ENCODE results near the gene PERCC1.

Gene PERCC1

GRCh38 chr16:1459967-1460366 lies 29.1 kb downstream of the PERCC1 start:
- no peak for DNase-seq (ENCODE audit: low read depth in 2 of 2)
- H3K4me3 ChIP-seq (replicated peaks in 1 of 2; ENCODE audit: low read depth in 2 of 2, low read length in 2 of 2): no peak overlapping the region
- TF ChIP-seq CTCF (IDR thresholded peaks at IDR 0.05; ENCODE audit: low read depth, low read length): no peak

GRCh38 chr16:1460602-1461138 lies 29.8 kb downstream of the PERCC1 start:
- no peak for TF ChIP-seq CTCF (IDR thresholded peaks at IDR 0.05; ENCODE audit: low read depth, low read length)

GRCh38 chr16:1461146-1461545 lies 30.3 kb downstream of the PERCC1 start:
- DNase-seq (ENCODE audit: low read depth in 2 of 2): no peak
- H3K4me3 ChIP-seq (replicated peaks in 1 of 2; ENCODE audit: low read depth in 2 of 2, low read length in 2 of 2): no peak overlapping the region
- no peak for TF ChIP-seq CTCF (IDR thresholded peaks at IDR 0.05; ENCODE audit: low read depth, low read length)

More at GRCh38 chr16:1460602-1461138, 29.8 kb downstream of the PERCC1 start:
- H3K4me3 ChIP-seq (replicated peaks in 1 of 2; ENCODE audit: low read depth in 2 of 2, low read length in 2 of 2): no peak overlapping the region
- no peak for DNase-seq (ENCODE audit: low read depth in 2 of 2)

- H3K4me3 ChIP-seq (replicated peaks in 1 of 2; ENCODE audit: low read depth in 2 of 2, low read length in 2 of 2): no peak overlapping the region
- DNase-seq (ENCODE audit: low read depth in 2 of 2): no peak
- TF ChIP-seq CTCF (IDR thresholded peaks at IDR 0.05; ENCODE audit: low read depth, low read length): no peak
Measured at GRCh38 chr16:1464196-1464893, 33.5 kb downstream of the PERCC1 start.

- no peak for DNase-seq (ENCODE audit: low read depth in 2 of 2)
- no peak for TF ChIP-seq CTCF (IDR thresholded peaks at IDR 0.05; ENCODE audit: low read depth, low read length)
- no peak overlapping the region for H3K4me3 ChIP-seq (replicated peaks in 1 of 2; ENCODE audit: low read depth in 2 of 2, low read length in 2 of 2)
Measured at GRCh38 chr16:1464894-1465566, 34.2 kb downstream of the PERCC1 start.

- no peak overlapping the region for H3K4me3 ChIP-seq (replicated peaks in 1 of 2; ENCODE audit: low read depth in 2 of 2, low read length in 2 of 2)
- no peak for DNase-seq (ENCODE audit: low read depth in 2 of 2)
- no peak for TF ChIP-seq CTCF (IDR thresholded peaks at IDR 0.05; ENCODE audit: low read depth, low read length)
Measured at GRCh38 chr16:1465567-1465915, 34.7 kb downstream of the PERCC1 start.
